Measurements from ENCODE around the gene ATG4A.
A peak's percentile ranks its signal among the peaks of the same experiment; 100 is the strongest.

DNA sequence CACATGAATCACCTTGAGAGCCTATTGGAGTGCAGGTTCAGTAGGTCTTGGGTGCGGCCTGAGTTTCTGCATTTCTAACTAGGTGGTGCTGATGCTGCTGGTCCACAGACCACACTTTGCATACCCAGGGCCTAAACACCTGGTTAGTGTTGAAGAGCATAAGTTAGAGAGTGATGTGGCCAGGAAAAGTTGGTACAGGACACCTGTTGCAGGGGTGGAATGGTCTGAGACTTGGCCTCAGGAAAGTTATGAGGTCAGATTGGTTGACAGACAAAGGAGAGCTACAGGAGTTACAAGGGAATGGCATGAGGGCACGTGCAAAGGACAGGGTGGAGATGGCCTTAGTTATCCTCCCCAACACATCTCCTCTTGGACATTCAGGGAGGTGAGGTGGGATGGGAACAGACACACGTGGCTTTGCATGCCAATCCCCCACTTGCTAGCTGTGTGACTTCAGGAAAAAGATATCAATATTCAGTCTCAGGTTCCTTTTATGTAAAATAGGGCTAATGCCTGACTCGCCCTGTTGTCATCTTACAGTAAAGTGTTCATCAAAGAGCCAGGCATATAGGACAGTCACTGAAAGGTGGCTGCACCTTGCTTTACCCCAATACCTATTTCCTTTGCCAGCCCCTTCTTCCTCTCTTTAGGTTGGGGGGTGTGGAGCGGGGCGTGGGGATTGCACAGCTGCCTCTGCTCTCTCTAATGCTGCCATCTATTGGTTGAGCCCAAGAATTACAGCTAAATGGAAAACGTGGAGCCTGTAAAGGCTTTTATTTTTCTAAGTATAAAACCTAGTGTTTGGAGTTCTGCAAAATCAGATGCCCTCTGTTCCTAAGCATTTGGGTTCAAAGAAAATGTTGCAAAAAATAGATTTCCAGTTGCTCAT is 47.5 kb downstream of the ATG4A start:
- TF ChIP-seq, protein P1, sequence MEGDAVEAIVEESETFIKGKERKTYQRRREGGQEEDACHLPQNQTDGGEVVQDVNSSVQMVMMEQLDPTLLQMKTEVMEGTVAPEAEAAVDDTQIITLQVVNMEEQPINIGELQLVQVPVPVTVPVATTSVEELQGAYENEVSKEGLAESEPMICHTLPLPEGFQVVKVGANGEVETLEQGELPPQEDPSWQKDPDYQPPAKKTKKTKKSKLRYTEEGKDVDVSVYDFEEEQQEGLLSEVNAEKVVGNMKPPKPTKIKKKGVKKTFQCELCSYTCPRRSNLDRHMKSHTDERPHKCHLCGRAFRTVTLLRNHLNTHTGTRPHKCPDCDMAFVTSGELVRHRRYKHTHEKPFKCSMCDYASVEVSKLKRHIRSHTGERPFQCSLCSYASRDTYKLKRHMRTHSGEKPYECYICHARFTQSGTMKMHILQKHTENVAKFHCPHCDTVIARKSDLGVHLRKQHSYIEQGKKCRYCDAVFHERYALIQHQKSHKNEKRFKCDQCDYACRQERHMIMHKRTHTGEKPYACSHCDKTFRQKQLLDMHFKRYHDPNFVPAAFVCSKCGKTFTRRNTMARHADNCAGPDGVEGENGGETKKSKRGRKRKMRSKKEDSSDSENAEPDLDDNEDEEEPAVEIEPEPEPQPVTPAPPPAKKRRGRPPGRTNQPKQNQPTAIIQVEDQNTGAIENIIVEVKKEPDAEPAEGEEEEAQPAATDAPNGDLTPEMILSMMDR (IDR thresholded peaks at IDR 0.05): peak; percentile 55
- no peak for TF ChIP-seq ZFX (IDR thresholded peaks at IDR 0.05; ENCODE audit: borderline replicate concordance)

Measured in 22Rv1 (cell line).